ENCODE results near the gene MED12L. TPM values are rescaled to one million over a fixed set of nuclear protein-coding genes. Genes with fewer than 3 reads are reported as not detected.

The MED12L gene
- total RNA-seq, 2 experiments from 2014 or later = 2.9 to 3.4 TPM

- DNase-seq (no peak), ATAC-seq (no peak)
- ChIA-PET POLR2A (no interaction called here), CTCF (no interaction called here)
- H3K27ac Mint-ChIP-seq = no peak overlapping the region
- no peaks in the 10 kb centered on the region for H3K4me1 Mint-ChIP-seq (ENCODE audit: low read depth)
- no peak for TF ChIP-seq CTCF (IDR thresholded peaks at IDR 0.05)
- no peak overlapping the region for H3K4me3 Mint-ChIP-seq
- H3K36me3 Mint-ChIP-seq (ENCODE audit: low read depth) = no peaks in the 10 kb centered on the region
- no peaks in the 10 kb centered on the region for H3K9me3 Mint-ChIP-seq
- intact Hi-C loops (cut with micrococcal nuclease) = no loop called here
- peaks cover 2% of the 10 kb centered on the region for H3K27me3 Mint-ChIP-seq
Measured at GRCh38 chr3:151423091-151423490, 337.6 kb downstream of the MED12L start.

GRCh38 chr3:151425627-151426340, 340.3 kb downstream of the MED12L start:
- intact Hi-C loops (cut with micrococcal nuclease) = no loop called here

GRCh38 chr3:151426341-151426657, 340.8 kb downstream of the MED12L start:
- Mint-ChIP-seq H3K36me3 (ENCODE audit: low read depth) (no peaks in the 10 kb centered on the region), H3K27me3 (peaks cover 2% of the 10 kb centered on the region), H3K4me1 (ENCODE audit: low read depth) (no peaks in the 10 kb centered on the region), H3K4me3 (no peak overlapping the region), H3K9me3 (no peaks in the 10 kb centered on the region), H3K27ac (no peak overlapping the region)
- intact Hi-C loops (cut with micrococcal nuclease) = no loop called here
- DNase-seq (peak; percentile 3), ATAC-seq (no peak)
- ChIA-PET POLR2A (no interaction called here), CTCF (interaction anchor here (0.7 to 1.2 kb wide), 5 partner anchors 8 to 133 kb away, joined by 3 to 7 read pairs (median 3); no protein-coding TSS in a partner anchor)
- TF ChIP-seq CTCF (IDR thresholded peaks at IDR 0.05) = no peak

More at GRCh38 chr3:151425627-151426340, 340.3 kb downstream of the MED12L start:
- Mint-ChIP-seq H3K4me1 (ENCODE audit: low read depth) (no peaks in the 10 kb centered on the region), H3K9me3 (no peaks in the 10 kb centered on the region), H3K27ac (no peak overlapping the region), H3K4me3 (no peak overlapping the region), H3K36me3 (ENCODE audit: low read depth) (no peaks in the 10 kb centered on the region), H3K27me3 (peaks cover 2% of the 10 kb centered on the region)
- no peak for DNase-seq
- no peak for ATAC-seq
- ChIA-PET CTCF (interaction anchor here (0.7 to 1.2 kb wide), 5 partner anchors 9 to 133 kb away, joined by 3 to 7 read pairs (median 3); no protein-coding TSS in a partner anchor), POLR2A (no interaction called here)
- TF ChIP-seq CTCF (IDR thresholded peaks at IDR 0.05) = peak; percentile 57

- TF ChIP-seq CTCF (IDR thresholded peaks at IDR 0.05) = no peak
- DNase-seq (no peak), ATAC-seq (no peak)
- Mint-ChIP-seq H3K4me3 (no peak overlapping the region), H3K9me3 (no peaks in the 10 kb centered on the region), H3K4me1 (ENCODE audit: low read depth) (no peaks in the 10 kb centered on the region), H3K36me3 (ENCODE audit: low read depth) (no peaks in the 10 kb centered on the region), H3K27me3 (peaks cover 2% of the 10 kb centered on the region), H3K27ac (no peak overlapping the region)
- POLR2A ChIA-PET = no interaction called here
- CTCF ChIA-PET = interaction anchor here (1.0 kb wide), 2 partner anchors 10 to 411 kb away, joined by 3 read pairs; no protein-coding TSS in a partner anchor
- intact Hi-C loops (cut with micrococcal nuclease) = no loop called here
Measured at GRCh38 chr3:151428386-151428785, 342.9 kb downstream of the MED12L start.

GRCh38 chr3:151430821-151431484, 345.5 kb downstream of the MED12L start:
- Mint-ChIP-seq H3K27me3 (no peaks in the 10 kb centered on the region), H3K9me3 (no peaks in the 10 kb centered on the region), H3K27ac (no peak overlapping the region), H3K4me3 (no peak overlapping the region), H3K4me1 (ENCODE audit: low read depth) (no peaks in the 10 kb centered on the region), H3K36me3 (ENCODE audit: low read depth) (no peaks in the 10 kb centered on the region)
- no peak for ATAC-seq
- no peak for TF ChIP-seq CTCF (IDR thresholded peaks at IDR 0.05)
- ChIA-PET CTCF (interaction anchor here (0.6 to 1.8 kb wide), 4 partner anchors 8 to 39 kb away, joined by 3 to 4 read pairs (median 3); no protein-coding TSS in a partner anchor), POLR2A (no interaction called here)
- intact Hi-C loops (cut with micrococcal nuclease) = no loop called here
- DNase-seq = no peak
